HAP-1 (cell line): Measurements from ENCODE around the gene GNPDA1.

ENCODE experiments used
- DNase-seq, 2 experiments: peaks; one replicate each; pipeline ENCODE4 v3.0.0-alpha.2; 2016 to 2020; ENCODE audit warnings: low spot score in 2 of 2
- H3K27me3 ChIP-seq: fragments of 250-450 bp; sonication (Bioruptor Pico); 2 replicates; pipeline ENCODE4 v1.5.1; 2020; ENCODE audit warnings: low read depth, mild to moderate bottlenecking, moderate library complexity
- H3K36me3 ChIP-seq: fragments of 250-450 bp; sonication (Bioruptor Pico); replicated peaks from 2 replicates; pipeline ENCODE4 v1.5.1; 2020; ENCODE audit warnings: mild to moderate bottlenecking
- H3K4me1 ChIP-seq: fragments of 250-450 bp; sonication (Bioruptor Pico); 2 replicates; pipeline ENCODE4 v1.5.1; 2020; ENCODE audit warnings: mild to moderate bottlenecking
- H3K4me3 ChIP-seq: fragments of 250-450 bp; sonication (Bioruptor Pico); 2 replicates; pipeline ENCODE4 v1.5.1; 2020; ENCODE audit warnings: mild to moderate bottlenecking, moderate library complexity
- H3K9me3 ChIP-seq: fragments of 250-450 bp; sonication (Bioruptor Pico); 2 replicates; pipeline ENCODE4 v1.5.1; 2020; ENCODE audit warnings: mild to moderate bottlenecking, moderate library complexity
- in situ Hi-C: fragments of 300-500 bp; cut with MboI; formaldehyde crosslinking; loops from 3 replicates; pipeline ENCODE4 v1.14.3; 2020; ENCODE audit warnings: low sequenced_read_pairs, inconsistent platforms, mixed read lengths

The GNPDA1 gene

DNA sequence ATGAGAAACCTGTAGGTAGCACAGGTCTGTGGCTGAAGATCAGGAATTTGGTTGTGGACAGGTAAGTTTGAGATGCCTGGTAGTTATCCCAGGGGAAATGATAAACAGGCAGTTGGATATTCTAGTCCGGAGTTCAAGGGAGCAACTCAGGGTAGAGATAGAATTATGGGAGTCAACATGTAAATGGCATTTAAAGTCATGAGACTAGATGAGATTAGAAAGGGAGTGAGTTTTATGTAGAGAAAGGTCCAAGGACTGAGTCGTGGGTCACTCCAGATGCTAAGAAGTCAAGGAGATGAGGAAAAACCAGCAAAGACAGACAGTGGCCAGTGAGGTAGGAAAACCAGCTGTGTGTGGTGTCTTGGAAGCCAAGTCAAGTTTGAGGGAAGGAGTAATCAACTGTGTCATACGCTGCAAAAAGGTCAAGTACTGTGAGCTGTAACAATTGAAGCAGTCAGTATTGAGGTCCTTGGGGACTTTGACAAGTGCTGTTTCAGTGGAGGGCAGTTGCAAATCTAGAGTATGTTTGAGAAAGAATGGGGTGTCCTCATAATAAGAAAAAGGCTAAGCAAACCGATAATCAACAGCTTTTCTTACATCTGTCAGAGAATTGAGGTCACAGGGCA, 18.2 kb downstream of the GNPDA1 start:
- Histone ChIP-seq H3K9me3 (no peaks in the 10 kb centered on the region), H3K4me3 (no peak overlapping the region), H3K4me1 (no peaks in the 10 kb centered on the region), H3K27me3 (no peaks in the 10 kb centered on the region), H3K36me3 (peaks cover 41% of the 10 kb centered on the region)
- peak in 1 of 2 experiments; percentile 1 for DNase-seq
- in situ Hi-C loops = loop anchor here (25.0 kb wide), 2 partner anchors 543 to 693 kb away; partner anchors contain the start of gene FGF1

DNA sequence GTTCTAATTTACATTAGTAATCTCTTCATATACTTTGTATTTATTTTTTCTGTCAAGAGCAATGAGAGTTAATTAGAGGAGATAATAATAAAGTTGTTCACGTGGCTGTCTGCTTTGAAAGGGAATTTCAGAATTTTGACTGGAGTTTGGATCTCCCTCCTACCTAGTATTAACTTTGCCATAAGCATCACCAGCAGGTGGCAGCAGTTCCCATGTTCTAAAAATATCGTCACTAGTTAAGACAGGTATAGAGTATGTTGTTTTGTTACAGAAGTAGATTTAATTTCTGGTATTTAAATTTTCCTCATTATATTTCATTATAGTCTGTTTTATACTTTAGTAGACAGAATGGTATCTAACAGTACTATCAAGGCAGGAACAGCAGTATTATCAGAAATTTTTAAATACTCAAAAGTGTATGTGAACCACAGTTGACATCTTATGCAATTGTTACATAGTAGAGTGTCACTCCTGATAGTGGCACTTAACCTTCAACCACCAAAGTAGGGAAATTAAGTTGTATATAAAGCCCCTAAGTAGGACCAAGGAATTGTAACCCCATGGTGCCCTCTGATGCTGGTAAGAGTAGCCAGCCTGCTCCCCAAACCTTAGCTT, 20.4 kb downstream of the GNPDA1 start:
- in situ Hi-C loops = loop anchor here (25.0 kb wide), 2 partner anchors 545 to 695 kb away; partner anchors contain the start of gene FGF1

DNA sequence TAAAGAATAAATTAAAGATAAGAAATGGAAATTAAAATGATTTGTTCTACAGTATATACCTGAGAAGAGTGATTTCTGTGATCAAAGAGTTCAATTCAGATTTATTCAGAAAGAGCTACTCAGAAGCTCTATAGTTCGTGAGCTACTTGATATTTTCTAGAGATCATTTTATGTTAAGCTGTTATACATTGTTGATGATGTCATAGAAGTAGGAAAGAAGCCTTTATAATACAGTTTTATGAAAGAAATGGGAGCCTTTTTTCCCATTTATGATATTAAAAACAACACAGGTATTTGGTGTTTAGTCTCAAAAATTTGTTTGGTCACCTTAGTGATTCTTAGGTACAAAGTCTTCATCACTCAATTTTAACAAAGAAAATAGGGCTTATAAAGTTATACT, 23.1 kb downstream of the GNPDA1 start:
- peaks cover 58% of the 10 kb centered on the region for H3K36me3 ChIP-seq
- DNase-seq = no peak
- in situ Hi-C loops = loop anchor here (25.0 kb wide), 2 partner anchors 548 to 698 kb away; partner anchors contain the start of gene FGF1

More for the DNA sequence above, 20.4 kb downstream of the GNPDA1 start:
- Histone ChIP-seq H3K4me3 (no peak overlapping the region), H3K9me3 (no peaks in the 10 kb centered on the region), H3K27me3 (no peaks in the 10 kb centered on the region), H3K36me3 (peaks cover 50% of the 10 kb centered on the region), H3K4me1 (no peaks in the 10 kb centered on the region)
- DNase-seq = peak; percentile 36 to 83

DNA sequence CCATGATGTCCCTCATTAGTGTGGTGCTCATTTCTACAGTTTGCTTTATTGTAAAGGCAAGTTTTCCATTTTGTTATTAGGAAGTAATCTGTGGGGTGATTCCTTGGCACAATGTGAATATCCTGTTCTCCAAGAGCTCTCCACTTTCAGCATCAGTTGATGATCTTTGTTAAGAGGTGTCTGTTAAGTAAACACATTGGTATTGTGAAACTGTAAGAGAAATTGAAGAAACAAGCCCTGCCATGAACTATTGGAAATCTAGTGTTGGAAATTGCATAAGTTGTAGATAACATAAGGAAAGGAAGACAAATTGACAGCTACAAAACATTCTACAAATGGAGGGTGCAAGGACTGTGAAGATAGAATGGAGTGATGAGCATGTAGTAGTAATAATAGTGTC, 26.8 kb downstream of the GNPDA1 start:
- in situ Hi-C loops = loop anchor here (25.0 kb wide), 2 partner anchors 551 to 701 kb away; partner anchors contain the start of gene FGF1
- H3K4me1 ChIP-seq = no peaks in the 10 kb centered on the region

More for the DNA sequence above, 23.1 kb downstream of the GNPDA1 start:
- Histone ChIP-seq H3K27me3 (no peaks in the 10 kb centered on the region), H3K4me3 (no peak overlapping the region), H3K4me1 (no peaks in the 10 kb centered on the region), H3K9me3 (no peaks in the 10 kb centered on the region)

DNA sequence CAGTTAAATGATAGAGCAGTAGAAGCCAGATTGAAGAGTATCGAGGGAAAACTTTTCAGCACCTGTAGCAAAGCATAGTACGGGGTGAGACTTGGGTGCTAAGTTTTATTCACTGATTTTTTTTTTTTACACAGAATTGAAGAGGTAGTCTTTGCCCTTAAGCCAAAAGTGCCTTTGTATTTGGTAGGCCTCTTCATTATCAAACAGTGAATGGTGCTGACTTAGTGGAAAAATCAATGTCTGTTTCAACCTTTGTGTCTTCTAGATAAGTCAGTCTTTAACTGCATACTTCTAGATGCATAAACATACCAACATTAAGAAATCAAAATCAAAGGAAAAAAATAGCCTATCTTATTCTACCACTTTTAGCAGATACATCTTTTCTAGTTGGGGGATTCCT, 30.2 kb downstream of the GNPDA1 start:
- no peaks in the 10 kb centered on the region for H3K4me1 ChIP-seq
- no peaks in the 10 kb centered on the region for H3K9me3 ChIP-seq
- H3K4me3 ChIP-seq = no peak overlapping the region
- H3K36me3 ChIP-seq = peaks cover 82% of the 10 kb centered on the region
- no peaks in the 10 kb centered on the region for H3K27me3 ChIP-seq
- in situ Hi-C loops = loop anchor here (25.0 kb wide), 2 partner anchors 555 to 705 kb away; partner anchors contain the start of gene FGF1
- DNase-seq = no peak

More for the DNA sequence above, 26.8 kb downstream of the GNPDA1 start:
- Histone ChIP-seq H3K9me3 (no peaks in the 10 kb centered on the region), H3K4me3 (no peak overlapping the region), H3K27me3 (no peaks in the 10 kb centered on the region), H3K36me3 (peaks cover 67% of the 10 kb centered on the region)
- DNase-seq = no peak

- Histone ChIP-seq H3K27me3 (no peaks in the 10 kb centered on the region), H3K4me3 (no peak overlapping the region), H3K4me1 (no peaks in the 10 kb centered on the region), H3K9me3 (no peaks in the 10 kb centered on the region), H3K36me3 (peaks cover 68% of the 10 kb centered on the region)
- in situ Hi-C loops = loop anchor here (25.0 kb wide), 2 partner anchors 559 to 709 kb away; partner anchors contain the start of gene FGF1
- DNase-seq = no peak
These were observed 34.4 kb downstream of the GNPDA1 start for GRCh38 chr5:141978389-141978788.

GRCh38 chr5:141976176-141976575, 36.7 kb downstream of the GNPDA1 start:
- Histone ChIP-seq H3K36me3 (peaks cover 67% of the 10 kb centered on the region), H3K4me1 (no peaks in the 10 kb centered on the region), H3K9me3 (no peaks in the 10 kb centered on the region), H3K27me3 (no peaks in the 10 kb centered on the region), H3K4me3 (no peak overlapping the region)
- in situ Hi-C loops = loop anchor here (25.0 kb wide), 2 partner anchors 561 to 711 kb away; partner anchors contain the start of gene FGF1
- peak in 1 of 2 experiments; percentile 2 for DNase-seq

GRCh38 chr5:141973871-141974595, 38.8 kb downstream of the GNPDA1 start:
- H3K36me3 ChIP-seq = peaks cover 45% of the 10 kb centered on the region

DNA sequence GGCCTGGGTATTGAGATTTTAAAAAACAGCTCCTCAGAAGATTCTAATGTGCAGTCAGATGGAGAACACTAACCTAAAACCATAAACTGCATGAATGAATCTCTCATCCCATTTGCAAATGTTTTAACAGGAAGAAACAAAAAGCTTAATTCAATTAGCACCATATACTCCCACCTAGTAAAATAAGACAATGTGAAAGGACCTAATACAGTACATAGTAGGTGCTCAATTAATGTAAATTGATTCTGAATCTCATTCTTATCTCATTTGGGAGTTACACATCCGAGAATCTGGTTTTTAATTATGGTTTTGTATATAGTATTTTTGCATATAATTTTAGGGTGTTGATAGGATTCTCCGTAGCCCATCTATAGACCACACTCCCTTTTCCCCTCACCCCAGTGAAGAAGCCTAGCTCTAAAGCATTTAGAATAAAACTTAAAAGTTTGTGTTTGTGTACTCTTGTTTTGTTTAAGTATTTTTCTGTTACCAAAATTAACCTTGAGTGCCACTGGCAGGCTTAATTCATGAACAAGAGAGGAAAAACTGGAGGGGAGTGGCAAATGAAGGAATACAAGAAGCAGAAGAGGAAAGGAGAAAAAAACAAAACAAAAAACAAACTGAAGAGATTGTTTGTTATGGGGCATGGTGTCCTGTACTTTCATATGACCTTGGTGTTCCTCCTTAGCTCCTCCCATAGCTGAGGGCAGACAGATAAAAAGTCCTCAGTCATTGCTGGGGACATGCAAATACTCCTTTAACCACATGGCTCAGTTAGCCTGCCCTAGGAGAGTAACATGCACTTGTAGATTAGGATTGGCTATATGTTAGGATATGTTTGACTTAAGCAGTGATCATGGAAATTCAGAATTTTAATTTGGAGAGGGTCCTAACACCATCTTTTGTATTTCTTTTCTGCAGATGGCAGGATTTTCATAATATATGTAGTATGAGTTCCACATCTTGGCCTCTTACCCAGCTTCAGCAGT, 42.8 kb downstream of the GNPDA1 start:
- peak; percentile 51 to 63 for DNase-seq
- no peaks in the 10 kb centered on the region for H3K27me3 ChIP-seq
- in situ Hi-C loops = no loop called here

More at GRCh38 chr5:141973871-141974595, 38.8 kb downstream of the GNPDA1 start:
- Histone ChIP-seq H3K4me1 (peaks cover 12% of the 10 kb centered on the region), H3K9me3 (no peaks in the 10 kb centered on the region), H3K27me3 (no peaks in the 10 kb centered on the region), H3K4me3 (no peak overlapping the region)
- no peak for DNase-seq
- in situ Hi-C loops = no loop called here

DNA sequence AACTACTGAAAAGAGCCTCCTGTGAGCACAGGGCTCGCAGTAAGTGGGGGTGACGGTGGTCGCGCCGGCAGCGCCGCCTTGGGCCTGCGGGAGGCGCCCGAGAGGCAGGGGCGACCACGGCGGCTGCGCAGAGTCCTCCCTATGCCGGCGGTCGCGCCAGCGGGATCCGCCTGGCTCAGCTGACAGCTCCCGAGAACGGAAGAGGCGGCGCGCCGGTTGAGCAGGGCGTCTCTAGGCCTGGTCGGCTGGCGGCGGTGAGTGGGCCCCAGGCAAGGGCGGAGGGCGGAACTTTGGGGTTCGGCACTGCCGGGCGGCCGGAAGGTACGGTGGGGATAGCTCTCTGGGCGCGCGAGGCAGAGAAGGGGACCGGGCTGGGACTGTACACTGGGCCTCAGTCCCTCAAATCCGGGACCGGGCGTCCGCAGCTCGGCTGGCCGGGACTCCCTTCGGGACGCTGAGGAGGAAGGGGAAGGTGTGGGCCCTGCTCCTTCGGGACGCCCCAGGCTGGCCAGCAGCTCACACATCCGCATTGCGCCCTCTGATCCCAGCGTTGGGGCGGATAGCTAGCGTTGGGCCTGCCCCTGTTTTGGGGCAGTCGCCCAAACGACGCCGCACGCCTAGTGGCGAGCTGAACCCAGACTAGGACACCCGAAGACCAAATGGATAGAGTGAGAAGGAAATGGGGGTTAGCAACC, 43.8 kb downstream of the GNPDA1 start, which contains the start of gene RNF14:
RNF14 (plus strand) TSS at position 192 of the 695 bp plus-strand sequence. CDS start 4,484 bp downstream, outside the sequence.
- Histone ChIP-seq H3K9me3 (no peaks in the 10 kb centered on the region), H3K27me3 (no peaks in the 10 kb centered on the region), H3K4me1 (peaks cover 17% of the 10 kb centered on the region), H3K4me3 (peak within 1 kb of the TSS; percentile 79), H3K36me3 (peaks cover 18% of the 10 kb centered on the region)
- in situ Hi-C loops = no loop called here
- DNase-seq = peak; percentile 86 to 92

More for the DNA sequence above, 42.8 kb downstream of the GNPDA1 start:
- Histone ChIP-seq H3K9me3 (no peaks in the 10 kb centered on the region), H3K4me3 (peak overlapping the region; percentile 79), H3K4me1 (peaks cover 17% of the 10 kb centered on the region), H3K36me3 (peaks cover 28% of the 10 kb centered on the region)

DNA sequence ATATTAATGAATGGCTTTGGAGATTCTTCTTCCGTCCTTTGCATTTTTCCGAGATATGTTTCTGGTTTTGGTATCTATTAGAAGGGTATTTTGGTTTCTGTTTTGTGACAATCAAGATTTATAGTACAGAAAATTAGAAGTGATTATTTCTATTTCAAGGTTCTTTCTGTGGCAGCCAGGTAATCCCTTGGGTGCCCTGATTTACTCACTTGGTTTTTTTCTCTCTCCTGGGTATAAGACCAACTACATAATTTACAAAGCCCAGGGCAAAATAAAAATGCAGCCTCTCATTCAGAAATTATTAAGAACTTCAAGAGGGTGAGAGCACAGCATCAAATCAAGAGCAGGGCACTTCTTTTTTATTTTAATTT, 45.9 kb downstream of the GNPDA1 start:
- Histone ChIP-seq H3K27me3 (no peaks in the 10 kb centered on the region), H3K4me3 (no peak overlapping the region), H3K9me3 (no peaks in the 10 kb centered on the region), H3K36me3 (peaks cover under 1% of the 10 kb centered on the region; the same call in 1 of the 2 replicates), H3K4me1 (peaks cover 17% of the 10 kb centered on the region)
- in situ Hi-C loops = no loop called here
- no peak for DNase-seq

- in situ Hi-C loops = no loop called here
- DNase-seq = no peak
- Histone ChIP-seq H3K27me3 (no peaks in the 10 kb centered on the region), H3K4me3 (no peak overlapping the region), H3K4me1 (peaks cover 17% of the 10 kb centered on the region), H3K9me3 (no peaks in the 10 kb centered on the region), H3K36me3 (no peaks in the 10 kb centered on the region)
These were observed 46.4 kb downstream of the GNPDA1 start for GRCh38 chr5:141966275-141966962.
